A673 (cell line): ENCODE data around the gene NDUFA13.

Source experiments
- EZH2 ChIP-seq: fragments of 200-600 bp; sonication (generic); IDR thresholded peaks from 2 replicates; pipeline ENCODE4 v1.6.1; 2017; ENCODE audit warnings: borderline replicate concordance, low read depth, mild to moderate bottlenecking, mixed read lengths, antibody characterized with exemption, low read length; ENCODE audit not compliant: poor library complexity, severe bottlenecking
- TF ChIP-seq, protein P1 (sequence below): fragments of 300-800, 200-600 bp; sonication (generic); conservative IDR thresholded peaks from 2 replicates; pipeline ENCODE4 v1.5.1; 2017; ENCODE audit warnings: low read depth, mild to moderate bottlenecking, antibody characterized with exemption, low read length, moderate library complexity, mixed read lengths

DNA sequence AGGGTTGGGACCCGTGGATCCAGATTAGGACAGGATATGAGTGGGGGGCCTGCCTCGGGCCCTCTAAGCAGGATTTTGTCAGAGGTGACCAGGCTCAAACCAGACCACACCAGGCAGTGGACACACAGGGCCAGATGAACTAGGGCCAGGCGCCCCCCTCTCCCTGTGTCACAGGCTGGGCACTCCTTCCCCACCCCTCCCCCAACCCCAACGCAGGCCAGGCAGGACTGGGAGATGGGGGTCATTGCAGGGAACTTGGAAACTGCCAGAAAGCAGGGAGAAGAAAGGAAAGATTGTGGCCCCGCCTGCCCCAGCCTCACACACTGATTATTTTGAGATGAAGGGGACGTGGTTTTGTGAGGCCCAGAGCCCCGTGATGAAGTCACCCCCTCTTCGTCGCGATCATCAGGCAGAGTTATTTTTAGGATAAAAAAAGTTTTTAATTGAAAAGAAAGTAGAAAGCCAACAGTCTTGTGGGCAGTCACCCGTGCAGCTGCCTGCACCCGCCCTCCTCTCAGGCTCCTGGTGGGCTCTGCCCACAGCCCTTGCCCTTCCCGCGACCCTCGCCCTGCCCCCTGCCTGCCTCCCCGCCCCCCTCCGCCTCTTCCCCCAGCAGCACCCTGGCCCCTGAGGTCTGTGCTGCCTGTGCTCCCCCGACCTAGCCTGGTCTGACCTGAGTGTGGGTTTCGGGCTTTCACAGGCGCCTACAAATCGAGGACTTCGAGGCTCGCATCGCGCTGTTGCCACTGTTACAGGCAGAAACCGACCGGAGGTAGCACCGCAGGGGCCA lies 10.8 kb downstream of the NDUFA13 start:
- TF ChIP-seq, protein P1, sequence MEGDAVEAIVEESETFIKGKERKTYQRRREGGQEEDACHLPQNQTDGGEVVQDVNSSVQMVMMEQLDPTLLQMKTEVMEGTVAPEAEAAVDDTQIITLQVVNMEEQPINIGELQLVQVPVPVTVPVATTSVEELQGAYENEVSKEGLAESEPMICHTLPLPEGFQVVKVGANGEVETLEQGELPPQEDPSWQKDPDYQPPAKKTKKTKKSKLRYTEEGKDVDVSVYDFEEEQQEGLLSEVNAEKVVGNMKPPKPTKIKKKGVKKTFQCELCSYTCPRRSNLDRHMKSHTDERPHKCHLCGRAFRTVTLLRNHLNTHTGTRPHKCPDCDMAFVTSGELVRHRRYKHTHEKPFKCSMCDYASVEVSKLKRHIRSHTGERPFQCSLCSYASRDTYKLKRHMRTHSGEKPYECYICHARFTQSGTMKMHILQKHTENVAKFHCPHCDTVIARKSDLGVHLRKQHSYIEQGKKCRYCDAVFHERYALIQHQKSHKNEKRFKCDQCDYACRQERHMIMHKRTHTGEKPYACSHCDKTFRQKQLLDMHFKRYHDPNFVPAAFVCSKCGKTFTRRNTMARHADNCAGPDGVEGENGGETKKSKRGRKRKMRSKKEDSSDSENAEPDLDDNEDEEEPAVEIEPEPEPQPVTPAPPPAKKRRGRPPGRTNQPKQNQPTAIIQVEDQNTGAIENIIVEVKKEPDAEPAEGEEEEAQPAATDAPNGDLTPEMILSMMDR = no peak
- no peak for TF ChIP-seq EZH2
